Left hindlimb (tissue), 1 donor: Measurements from ENCODE around the gene MED27.
"Not testable (repeated sequence)": the region's sequence is repeated elsewhere in the genome, so short reads cannot be mapped to it uniquely, and the experiment has no call there.

ENCODE experiments used
- DNase-seq: peaks from one replicate; pipeline ENCODE4 v3.0.0-alpha.2; 2018

The MED27 gene

DNA sequence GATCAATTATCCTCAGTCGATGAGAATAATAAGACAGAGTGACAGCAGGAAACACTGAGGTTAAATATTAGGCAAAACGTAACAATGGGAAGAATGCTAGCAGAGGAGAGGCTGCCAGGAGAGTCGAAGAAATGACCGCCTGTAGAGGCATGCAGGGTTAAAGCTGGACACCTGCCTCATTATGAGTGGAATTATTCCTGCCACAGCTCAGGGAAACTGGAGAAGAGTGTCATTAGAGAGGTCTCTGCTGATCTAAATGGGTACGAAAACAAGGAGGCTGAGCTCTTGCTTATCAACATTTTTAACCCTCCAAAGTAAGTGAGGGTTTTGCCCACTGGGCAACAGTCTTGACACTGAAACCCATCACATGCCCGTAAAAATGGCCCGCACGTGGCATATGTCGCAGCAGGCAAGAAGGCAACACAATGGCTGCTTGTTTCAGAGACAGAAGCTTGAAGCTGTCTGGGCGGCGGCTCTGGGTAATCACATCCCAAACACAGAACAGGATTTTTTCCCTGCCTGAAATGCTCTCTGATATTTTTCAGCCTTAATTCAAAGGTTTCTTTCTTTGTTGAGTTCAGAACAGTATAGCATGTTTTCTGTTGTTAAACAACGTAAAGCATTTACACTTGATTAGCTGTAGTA, 118.7 kb downstream of the MED27 start:
- no peak for DNase-seq

DNA sequence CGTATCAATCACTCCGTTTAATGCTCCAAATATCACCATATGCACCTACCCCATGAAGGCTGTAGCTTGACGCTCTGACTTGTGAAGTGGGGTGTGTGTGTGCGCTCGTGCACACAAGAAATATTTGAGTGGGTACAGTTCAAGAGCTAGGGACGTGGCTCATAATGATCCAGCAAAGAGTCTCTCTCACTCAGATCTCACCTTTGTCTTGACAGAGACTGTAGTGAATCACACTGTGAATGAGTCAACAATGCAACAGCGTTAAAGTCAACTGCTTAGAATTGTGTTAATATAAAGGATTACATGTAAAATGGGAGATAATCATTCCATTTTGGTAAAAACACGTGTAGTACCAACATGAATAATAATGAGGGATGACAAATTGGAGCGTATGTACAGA, 119.4 kb downstream of the MED27 start:
- no peak for DNase-seq

DNA sequence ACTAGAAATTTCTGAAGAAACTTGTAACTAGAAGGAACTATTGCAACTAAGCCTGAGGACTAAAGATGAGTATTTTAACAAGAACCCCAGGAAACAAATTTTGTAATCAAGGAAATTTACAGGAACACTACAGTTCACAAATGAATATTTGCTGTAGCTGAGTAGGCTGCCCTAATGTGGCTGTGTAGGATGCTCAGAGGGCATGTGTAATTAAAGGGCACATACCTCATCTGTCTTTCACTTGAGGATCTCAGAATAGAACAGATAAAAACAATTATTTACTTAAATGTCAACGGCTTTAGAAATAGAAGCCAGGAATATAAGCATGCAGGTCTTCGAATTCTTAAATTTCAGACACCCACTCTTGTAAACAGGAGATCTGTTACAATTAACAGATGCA, 119.8 kb downstream of the MED27 start:
- DNase-seq, result no peak

DNA sequence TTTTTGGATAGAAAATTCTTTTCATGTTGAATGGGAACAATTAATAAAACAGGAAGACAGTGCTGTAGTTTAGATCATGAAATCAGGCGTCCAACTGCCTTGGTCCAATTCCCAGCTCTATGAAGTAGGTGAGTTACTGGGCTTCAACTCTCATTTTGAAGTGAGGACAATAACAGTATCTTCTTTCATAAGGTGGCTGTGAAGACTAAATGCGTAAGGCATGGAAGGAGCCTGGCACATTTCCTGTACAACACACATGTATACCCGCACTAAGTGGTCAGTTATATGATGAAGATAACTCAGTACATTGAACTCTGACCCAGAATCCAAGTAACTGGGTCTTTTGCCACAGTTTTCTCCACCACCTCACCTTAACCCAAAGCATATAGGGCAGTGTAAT, 120.6 kb downstream of the MED27 start:
- DNase-seq, result no peak

DNA sequence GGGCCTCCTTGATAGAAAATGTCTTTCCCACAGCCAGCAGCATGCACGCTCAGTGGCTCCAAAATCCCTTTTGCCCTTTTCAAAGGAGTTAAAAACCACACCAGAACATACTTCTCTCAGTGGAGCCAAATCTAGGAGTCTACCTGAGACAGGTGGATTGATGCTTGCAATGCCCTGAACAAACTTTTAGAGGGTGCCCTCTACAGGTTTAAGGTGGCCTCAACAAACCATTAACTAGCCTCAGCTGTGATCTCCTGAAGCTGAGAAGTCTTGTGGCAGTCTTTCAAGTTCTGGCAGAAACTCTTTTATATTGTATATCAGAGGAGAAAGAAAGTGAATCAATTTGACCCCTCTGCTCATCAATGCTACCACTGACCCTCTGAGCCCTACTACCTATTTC, 125.4 kb downstream of the MED27 start:
- DNase-seq, result no peak

DNA sequence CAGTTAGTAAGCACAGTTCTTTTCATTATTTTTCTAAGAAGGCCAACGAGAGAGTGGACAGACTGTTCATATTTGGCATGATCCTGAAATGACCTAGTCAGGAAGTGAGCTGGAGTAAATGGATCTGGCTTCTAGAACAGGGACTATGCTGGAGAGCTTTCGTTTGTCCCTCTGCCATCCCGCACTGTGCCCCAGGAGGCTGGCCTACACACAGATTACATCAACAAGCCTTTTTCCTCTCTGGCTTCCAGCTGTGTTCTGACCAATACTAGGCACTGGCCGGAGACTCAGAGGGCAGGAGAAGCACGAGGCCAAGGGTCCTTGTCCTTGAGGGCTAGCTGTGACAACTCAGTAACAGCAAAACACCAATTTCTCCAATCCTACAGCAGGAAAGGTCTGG, 127.8 kb downstream of the MED27 start:
- no peak for DNase-seq

DNA sequence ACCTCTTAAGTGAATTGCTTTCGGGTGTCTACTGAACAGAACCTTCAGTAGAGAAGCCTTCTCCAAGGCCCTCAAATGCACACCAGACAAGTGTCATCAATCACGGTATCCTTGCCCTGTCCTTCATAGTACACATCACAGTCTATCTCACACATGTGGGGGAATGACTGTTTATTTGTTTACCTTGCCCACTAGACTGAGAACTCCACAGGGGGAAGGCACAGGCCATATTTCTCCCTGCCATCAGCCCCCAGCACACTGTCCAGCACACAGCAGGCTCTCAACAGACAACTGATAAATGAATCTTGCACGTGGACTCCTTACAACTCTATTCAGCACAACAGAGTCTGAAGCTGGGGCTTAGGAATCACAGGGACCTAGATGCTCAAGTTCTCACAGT, 128.5 kb downstream of the MED27 start:
- no peak for DNase-seq

DNA sequence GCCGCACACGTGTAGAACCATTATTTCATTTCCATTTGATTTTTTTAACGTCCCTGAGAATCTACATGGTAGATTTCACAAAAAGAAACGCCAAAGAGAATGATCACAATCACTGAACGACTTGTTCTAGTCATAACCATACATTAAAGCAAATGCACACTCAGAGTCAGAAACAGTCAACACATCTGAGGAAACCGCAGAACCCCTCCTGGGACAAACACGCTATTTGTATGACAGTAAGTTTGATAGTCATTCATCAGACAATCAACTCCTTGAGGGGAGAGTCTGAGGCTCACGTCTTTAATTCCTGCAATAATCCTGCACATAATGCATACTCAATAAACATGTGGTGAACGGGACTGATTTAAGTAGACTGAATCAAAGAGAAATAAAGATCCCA, 129.2 kb downstream of the MED27 start:
- no peak for DNase-seq

DNA sequence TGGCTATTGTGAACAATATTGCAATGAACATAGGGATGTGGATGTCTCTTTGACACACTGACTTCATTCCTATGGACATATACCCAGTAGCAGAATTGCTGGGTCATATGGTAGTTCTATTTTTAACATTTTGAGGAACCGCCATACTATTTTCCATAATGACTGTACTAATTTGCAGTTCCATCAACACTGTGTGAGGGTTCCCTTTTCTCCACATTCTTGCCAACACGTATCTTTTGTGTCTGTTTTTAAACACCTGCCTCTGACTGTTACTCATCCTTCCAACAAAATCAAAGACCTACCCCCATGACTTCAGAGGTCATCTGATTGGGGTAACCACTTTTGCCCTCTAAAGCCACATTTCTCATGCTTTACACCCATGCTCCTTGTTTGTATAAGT, 133.5 kb downstream of the MED27 start:
- no peak for DNase-seq

DNA sequence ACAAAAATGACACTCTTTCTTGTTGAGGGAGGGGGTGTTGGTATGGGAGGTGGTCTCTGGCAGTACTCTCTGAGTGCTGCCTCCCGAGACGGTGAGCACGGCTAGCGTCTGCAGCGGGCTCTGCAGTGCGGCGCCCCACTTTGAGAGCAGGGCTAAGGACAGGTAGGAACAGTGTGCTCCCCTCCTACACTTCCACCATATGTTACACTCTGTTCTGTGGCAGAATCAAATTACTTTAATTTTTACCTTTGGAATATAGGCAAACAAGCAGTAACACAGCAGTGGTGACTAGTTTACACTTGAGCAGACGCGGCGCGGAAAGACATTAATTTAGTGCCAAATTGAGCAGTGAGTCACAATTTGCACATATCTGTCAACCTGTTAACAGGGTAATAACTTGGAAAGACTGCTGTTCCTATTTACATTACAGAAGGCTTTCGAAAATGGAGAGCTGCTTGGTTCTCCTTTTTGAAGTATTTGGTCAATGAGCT, 136.3 kb downstream of the MED27 start:
- DNase-seq, result no peak

DNA sequence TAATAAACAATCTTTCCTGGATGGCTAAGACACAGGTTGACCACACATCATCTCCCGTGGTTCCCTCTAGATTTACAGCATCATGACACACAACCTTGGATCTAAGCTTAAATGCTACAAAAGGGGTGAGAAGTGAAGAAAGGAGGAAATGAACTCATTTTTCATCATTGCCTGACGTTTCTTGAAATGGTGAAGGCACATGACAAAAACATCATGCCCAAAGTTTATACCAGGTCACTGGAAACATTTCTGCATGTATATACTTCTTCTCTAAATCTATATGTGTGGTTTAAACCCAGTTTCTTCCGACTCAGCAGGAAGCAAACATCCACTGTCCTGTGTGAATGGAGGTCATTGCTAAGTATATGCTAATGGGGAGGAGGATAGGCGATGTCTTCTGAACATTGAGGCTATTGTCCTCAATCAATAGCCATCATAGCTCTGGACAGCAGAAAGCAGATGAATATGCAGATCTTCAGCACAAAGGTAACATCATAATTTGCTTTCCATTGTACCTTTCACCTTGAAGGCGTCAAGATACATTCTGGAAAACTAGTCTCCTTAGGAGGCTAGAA, 137.4 kb downstream of the MED27 start:
- no peak for DNase-seq

DNA sequence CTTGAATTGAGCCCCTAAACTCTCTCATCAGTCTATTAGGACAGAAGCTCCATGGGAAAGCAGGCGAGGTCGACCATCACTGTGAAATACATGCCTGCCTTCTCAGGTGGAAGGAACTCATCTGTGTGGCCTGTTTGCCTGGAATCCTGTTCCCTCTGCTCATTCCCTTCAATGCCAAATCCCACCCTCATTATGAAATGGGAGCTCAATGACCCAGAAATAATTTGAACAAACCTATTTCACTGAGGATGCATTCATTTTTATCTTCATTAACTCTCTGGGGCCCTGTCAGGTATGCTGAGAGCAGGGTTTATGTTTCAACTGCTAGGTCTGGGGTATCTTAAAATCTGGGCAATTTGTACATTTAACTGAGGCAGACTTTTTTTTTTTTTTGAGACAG, 142.2 kb downstream of the MED27 start:
- no peak for DNase-seq

DNA sequence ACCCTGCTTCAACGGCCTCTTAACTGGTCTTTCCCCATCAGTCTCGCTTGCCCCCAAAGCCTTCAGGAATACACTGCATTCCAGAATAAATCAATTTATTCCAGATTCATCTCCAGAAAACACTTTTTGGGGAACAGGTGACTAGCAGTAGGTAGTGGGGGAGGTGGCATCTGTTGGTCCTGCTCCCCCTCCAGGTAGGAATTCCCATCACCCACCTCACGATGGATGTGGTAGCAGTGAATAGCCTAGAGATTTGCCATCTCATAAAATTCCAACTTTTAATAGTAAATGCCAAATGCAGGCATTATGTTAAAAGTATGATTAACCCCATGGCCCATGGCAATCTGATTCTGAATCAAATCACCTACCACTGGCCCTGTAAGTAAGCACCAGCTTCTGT, 142.7 kb downstream of the MED27 start:
- DNase-seq, result no peak

DNA sequence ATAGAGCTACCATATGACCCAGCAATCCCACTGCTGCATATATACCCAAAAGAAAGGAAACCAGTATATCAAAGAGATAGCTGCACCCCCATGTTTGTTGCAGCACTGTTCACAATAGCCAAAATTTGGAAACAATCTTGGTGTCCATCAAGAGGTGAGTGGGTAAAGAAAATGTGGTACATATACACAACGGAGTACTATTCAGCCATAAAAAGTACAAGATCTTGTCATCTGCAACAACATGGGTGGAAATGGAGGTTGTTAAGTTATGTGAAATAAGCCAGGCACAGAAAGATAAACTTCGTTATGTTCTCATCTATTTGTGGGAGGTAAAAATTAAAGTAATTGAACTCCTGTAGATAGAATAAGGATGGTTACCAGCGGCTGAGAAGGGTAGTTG, 145.0 kb downstream of the MED27 start:
- DNase-seq, result no peak

DNA sequence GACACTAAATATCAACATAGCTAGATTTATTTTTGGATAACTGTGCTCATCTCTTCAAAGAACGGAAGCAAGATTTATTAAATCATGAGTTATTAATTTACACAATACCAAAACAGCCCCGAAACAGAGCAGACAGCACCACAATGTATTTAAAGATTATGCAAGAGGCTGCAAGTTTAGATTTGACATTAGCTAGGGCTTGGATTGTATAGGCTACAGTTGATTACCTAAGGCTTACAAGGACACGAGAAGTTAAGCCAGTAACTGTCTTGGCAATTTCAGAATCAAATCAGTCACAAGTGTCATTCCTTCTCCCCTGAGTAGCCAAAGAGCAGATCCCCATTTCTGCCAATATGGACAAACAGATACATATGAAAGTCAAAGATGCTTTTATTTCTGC, 152.6 kb downstream of the MED27 start:
- no peak for DNase-seq

DNA sequence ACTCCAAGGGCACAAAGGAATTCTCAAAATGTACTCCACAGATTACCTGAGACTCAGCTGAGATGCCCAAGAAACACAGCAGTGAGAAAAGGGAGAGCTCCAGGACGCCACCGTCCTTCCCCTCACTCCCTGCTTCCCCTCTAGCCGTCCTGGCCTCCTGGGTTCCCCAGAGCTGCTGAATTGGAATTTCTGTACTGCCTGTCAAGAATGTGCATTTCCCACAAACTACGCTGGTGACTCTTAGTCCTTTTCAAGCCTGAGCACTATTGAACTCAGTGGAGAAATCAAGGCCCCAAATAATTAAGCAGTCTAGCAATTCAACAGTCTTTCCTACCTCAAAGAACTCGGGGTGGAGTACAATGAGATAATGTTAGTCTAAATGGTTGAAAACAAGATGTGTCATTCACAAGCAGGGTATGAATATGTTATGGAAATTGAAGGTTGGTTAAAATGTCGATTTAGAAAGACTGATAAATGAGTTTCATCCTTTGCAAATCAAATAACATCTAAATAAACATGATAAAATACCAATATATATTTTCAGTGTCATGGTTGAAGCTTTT, 153.2 kb downstream of the MED27 start:
- no peak for DNase-seq

DNA sequence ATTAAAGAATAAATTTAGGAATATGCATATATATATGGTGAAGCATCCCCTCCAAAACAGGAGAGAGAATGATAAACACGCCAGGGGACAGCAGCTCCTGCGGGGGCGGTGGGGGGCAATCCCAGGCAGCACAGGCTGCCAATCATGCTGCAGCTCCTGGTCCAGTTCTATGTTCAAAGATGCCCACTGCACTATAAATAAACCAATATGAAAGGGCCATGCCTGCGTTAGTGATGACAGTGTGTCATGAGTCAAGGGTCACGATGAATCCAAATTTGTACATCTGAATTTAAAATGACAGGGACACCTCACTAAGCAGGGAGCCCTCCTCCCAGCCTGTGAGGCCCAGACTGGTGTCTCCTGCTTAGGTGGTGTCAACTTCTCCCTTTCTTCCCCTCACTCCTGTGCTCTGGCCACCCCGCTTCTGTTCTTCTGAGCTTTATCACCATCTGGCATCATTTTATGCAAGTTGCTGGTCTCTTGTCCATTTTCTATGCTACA, 153.9 kb downstream of the MED27 start:
- DNase-seq, result no peak

DNA sequence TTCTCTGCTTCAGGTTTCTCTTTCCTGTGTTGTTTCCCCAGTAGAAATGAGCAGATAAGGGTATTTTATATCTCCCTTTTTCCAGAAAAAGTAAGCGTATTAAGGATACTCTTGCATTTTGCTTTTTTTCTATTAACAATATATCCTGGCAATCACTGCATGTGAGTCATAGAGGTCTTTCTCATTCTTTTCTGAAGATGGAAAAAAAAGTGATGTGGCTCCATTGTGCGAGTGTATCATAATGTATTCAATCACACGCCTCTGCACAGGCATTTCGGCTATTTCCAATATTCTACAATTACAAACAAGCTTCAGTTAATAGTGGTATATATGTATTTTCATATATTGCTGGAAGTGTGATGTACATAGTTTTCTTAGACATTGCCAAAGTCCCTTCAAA, 155.9 kb downstream of the MED27 start:
- no peak for DNase-seq

DNA sequence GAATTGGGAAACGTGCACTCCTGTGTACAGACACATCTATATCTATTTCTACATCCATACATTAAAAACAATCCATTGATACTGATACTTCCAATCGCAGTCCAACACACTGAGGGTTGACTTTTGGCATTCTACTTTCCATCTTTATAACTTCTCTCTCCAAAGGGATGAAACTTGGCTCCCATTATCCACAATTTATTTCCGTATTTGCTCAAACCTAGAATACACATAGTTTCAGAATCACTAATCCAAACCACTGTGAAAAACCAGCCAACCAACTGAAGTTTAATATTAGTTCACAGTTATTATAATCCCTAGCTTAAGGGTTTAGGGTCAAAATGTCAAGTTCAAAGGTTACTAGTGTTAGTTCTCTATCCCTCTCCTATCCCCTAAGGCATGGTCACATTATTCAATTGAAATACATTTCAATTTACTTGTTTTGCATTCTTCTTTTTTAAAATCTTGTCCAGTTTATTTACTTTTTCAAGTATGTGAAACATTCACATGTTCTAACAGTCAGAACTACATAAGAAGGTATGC, 156.5 kb downstream of the MED27 start:
- DNase-seq, result no peak

DNA sequence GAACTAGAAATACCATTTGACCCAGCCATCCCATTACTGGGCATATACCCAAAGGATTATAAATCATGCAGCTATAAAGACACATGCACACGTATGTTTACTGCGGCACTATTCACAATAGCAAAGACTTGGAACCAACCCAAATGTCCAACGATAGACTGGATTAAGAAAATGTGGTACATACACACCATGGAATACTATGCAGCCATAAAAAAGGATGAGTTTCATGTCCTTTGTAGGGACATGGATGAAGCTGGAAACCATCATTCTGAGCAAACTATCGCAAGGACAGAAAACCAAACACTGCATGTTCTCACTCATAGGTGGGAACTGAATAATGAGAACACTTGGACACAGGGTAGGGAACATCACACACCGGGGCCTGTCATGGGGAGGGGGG, 158.0 kb downstream of the MED27 start:
- DNase-seq, result not testable (repeated sequence)

DNA sequence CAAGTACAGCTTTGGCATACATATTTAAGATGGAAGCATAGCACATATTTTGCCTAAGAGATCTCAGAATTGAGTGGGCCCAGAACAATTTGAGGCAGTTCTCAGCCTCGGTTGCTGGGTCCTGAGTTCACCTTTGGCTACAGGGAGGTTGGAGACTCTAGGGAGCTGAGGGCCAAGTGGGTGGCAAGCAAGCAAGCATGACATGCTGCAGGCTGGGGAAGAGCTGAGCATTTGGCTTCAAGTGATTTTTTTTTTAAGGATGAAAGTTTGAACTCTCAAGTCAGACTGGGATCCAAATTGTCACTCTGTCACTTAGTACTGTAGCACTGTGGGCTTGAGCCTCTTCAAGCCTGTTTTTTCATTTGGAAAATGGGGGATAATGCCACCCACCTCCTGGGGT, 160.5 kb downstream of the MED27 start:
- no peak for DNase-seq

DNA sequence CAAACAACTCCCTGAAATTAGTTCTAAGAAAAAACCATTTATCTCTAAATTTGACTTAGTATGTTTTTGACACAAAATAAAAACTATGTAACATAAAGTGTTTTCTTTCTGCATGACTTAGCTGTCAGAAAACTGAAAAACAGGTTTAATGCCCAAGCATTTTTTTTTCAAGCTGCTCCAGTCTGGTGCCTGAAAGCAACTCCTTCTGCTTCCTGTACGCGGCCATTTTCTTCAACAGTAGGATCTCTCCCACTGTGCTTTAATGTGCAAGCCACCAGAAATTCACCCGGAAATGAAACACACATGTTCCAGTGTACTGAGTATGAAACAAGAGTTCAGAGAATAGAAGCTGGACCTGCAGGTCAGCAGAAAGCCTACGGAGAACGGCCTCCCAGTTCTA, 161.2 kb downstream of the MED27 start:
- DNase-seq, result no peak

DNA sequence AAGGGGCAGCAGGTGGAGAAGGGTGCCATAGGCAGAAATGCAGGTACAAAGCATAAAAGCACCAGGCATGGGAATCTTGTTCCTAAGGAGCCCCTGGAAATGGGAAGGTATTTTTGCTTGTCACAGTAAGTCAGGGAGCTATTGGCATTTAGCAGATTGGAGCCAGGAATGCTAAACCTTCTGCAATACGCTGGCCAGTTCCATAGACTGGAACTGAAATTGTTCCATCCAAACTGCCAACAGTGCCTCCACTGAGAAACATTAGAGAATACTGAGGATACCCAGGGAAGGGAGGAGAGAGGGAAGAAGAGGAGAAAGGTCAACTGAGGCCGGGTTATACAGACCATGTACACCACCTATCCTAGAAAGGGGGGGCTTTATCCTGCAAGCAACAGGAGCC, 162.7 kb downstream of the MED27 start:
- no peak for DNase-seq

DNA sequence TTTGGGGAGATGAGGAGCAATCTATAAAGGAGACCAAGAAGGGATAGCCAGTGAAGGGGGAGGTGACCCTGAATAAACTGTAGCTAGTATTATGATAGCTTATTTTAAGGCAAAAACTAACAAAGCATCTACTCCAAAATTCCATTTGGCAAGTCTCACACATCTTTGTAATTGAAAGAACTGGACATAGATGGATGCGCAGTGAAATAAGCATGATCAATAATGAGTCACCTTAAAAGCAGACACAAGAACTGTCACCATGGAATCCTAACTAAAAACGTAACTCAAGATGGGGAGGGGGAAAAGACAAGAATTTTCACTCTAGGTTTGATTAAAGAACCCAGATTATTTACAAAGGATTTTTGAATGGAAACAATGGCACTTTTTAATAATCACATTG, 164.5 kb downstream of the MED27 start:
- no peak for DNase-seq
